GM19099 (cell line): ENCODE results near the gene RPS6KA6.

ENCODE experiments used
- POLR2A ChIP-seq: IDR thresholded peaks from 3 replicates; pipeline ENCODE4 v1.6.1; 2011; ENCODE audit warnings: low read depth; ENCODE audit not compliant: insufficient read length; ENCODE audit errors: extremely low read depth

RPS6KA6 gene

DNA sequence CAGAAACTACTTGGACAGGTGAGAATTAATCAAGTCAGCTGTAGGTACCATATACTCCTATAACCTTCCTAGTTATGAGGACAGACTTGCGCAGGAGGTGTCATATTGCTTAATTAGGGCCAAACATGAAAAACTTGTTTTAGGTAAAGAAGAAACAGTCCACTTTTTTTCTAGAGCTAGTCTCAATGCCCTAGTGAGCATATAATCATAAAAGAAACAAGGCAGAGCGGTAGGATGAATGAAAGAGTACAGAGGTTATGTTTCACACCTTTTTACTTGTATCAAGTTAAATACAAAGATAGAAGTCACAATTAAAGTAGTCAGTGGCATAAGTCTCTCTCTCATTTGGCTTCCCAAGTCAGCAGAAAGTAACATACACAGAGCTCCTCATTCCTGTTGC lies 88.9 kb downstream of the RPS6KA6 start:
- TF ChIP-seq POLR2A, result no peak

DNA sequence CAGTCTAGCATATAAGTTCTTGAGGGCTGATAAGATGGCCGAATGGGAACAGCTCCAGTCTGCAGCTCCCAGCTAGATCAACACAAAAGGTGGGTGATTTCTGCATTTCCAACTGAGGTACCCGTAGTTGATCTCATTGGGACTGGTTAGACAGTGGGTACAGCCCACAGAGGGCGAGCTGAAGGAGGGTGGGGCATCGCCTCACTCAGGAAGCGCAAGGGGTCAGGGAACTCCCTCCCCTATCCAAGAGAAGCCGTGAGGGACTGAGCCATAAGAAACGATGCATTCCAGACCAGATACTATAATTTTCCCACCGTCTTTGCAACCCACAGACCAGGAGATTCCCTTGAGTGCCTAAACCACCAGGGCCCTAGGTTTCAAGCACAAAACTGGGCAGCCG lies 109.0 kb downstream of the RPS6KA6 start:
- TF ChIP-seq POLR2A, result no peak

- no peak for TF ChIP-seq POLR2A
These were observed 123.2 kb downstream of the RPS6KA6 start for GRCh38 chrX:84064814-84065213.

GRCh38 chrX:84064164-84064563 lies 123.8 kb downstream of the RPS6KA6 start:
- no peak for TF ChIP-seq POLR2A

- TF ChIP-seq POLR2A, result no peak
These were observed 140.7 kb downstream of the RPS6KA6 start for GRCh38 chrX:84047339-84047738.

DNA sequence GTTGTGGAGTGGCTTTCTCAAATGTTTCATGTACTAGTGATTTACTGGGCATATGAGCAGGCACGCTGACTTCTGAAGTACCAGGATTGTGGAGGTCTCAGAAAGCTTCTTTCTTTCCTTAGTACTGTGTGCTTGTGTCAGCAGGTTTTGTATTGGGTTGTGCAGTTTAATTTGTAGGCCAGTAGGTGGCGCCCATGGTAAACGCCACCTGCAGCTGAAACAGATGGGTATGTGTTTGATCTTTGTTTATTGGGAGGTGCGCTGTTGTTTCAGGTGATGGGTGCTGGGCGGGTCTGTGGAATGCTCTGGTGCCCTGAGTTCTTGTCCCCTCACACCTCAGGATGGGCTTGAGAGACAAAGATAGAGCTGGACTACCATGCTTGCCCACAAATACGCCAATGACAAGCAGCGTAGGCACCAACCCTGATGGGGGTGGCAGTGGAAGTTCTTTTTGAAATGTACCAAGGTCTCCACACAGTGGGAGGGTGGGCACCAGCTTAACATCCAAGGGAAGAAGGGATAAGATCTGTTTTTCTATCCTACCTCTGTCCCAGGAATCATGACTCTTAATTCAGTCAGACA lies 141.5 kb downstream of the RPS6KA6 start:
- no peak for TF ChIP-seq POLR2A

DNA sequence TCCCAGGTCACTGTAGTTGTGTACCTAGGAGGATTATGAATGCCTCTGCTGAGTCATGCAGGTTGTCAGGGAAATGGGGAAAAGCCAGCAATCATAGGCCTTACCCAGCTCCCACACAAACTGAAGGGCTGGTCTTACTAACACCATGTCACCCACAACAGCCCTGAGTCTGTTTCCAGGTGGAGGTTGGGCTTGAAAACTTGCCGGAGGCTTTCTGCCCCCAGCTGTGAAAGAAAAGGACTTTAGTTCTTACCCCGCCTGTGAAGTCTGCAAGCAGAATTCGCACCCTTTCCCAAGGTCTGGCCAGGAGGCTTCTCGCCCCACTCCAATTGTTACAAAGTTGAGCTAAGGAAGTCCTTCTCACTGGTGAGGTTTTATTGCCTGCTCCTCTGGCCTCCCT lies 143.9 kb downstream of the RPS6KA6 start:
- no peak for TF ChIP-seq POLR2A
